ENCODE measurements around the gene SERTAD3. TPM values are rescaled to one million over a fixed set of nuclear protein-coding genes. Genes with fewer than 3 reads are reported as not detected.

SERTAD3 gene
- total and polyA plus RNA-seq, 2 experiments from 2014 or later, result 37.9 to 41.2 TPM

- Histone ChIP-seq H4K20me1 (ENCODE audit: insufficient read depth) (no peaks in the 10 kb centered on the region), H3K9me3 (ENCODE audit: low read depth) (no peaks in the 10 kb centered on the region), H3F3A (ENCODE audit: insufficient read depth) (no peaks in the 10 kb centered on the region), H3K36me3 (ENCODE audit: low read depth) (no peaks in the 10 kb centered on the region), H2AFZ (no peak overlapping the region), H3K9me2 (ENCODE audit: insufficient read depth) (no peaks in the 10 kb centered on the region), H3K4me1 (ENCODE audit: insufficient read depth) (no peaks in the 10 kb centered on the region), H3K4me3 (no peak overlapping the region), H3K27me3 (replicated peaks; ENCODE audit: insufficient read depth) (no peaks in the 10 kb centered on the region), H3K4me2 (ENCODE audit: unreplicated experiment) (no peak overlapping the region), H3K27ac (no peak overlapping the region), H3K79me2 (ENCODE audit: insufficient read depth) (no peaks in the 10 kb centered on the region), H3K9ac (no peak overlapping the region)
- in situ Hi-C loops (cut with MboI), result no loop called here
- TF ChIP-seq EZH2phosphoT487 (IDR thresholded peaks at IDR 0.05; ENCODE audit: insufficient read depth, low read depth) (no peak), EZH2 (IDR thresholded peaks at IDR 0.05; ENCODE audit: insufficient read depth, poor library complexity, severe bottlenecking) (no peak)
- no peak for DNase-seq
- WGBS, 2 experiments (ENCODE audit: low coverage in 1 of 2, low lambda C conversion rate in 2 of 2, missing lambda C conversion rate in 2 of 2), result 82 to 84% methylated on average over 18 to 41 of the region's 41 CpGs
Observed at GRCh38 chr19:40393894-40394815, 50.0 kb downstream of the SERTAD3 start.

GRCh38 chr19:40392894-40393517, 51.1 kb downstream of the SERTAD3 start:
- TF ChIP-seq EZH2phosphoT487 (IDR thresholded peaks at IDR 0.05; ENCODE audit: insufficient read depth, low read depth) (no peak), EZH2 (IDR thresholded peaks at IDR 0.05; ENCODE audit: insufficient read depth, poor library complexity, severe bottlenecking) (no peak)
- H3K4me3 ChIP-seq, result no peak overlapping the region
- H2AFZ ChIP-seq, result no peak overlapping the region

GRCh38 chr19:40392123-40392522, 52.0 kb downstream of the SERTAD3 start:
- Histone ChIP-seq H3K4me3 (no peak overlapping the region), H3K27ac (no peak overlapping the region), H3K9ac (no peak overlapping the region), H4K20me1 (ENCODE audit: insufficient read depth) (no peaks in the 10 kb centered on the region), H3K79me2 (ENCODE audit: insufficient read depth) (no peaks in the 10 kb centered on the region), H2AFZ (no peak overlapping the region), H3K9me2 (ENCODE audit: insufficient read depth) (no peaks in the 10 kb centered on the region), H3K36me3 (ENCODE audit: low read depth) (no peaks in the 10 kb centered on the region), H3K27me3 (replicated peaks; ENCODE audit: insufficient read depth) (no peaks in the 10 kb centered on the region), H3K4me2 (ENCODE audit: unreplicated experiment) (no peak overlapping the region), H3K9me3 (ENCODE audit: low read depth) (no peaks in the 10 kb centered on the region), H3K4me1 (ENCODE audit: insufficient read depth) (no peaks in the 10 kb centered on the region), H3F3A (ENCODE audit: insufficient read depth) (no peaks in the 10 kb centered on the region)
- 59 to 66% methylated on average over 6 to 8 of the region's 8 CpGs for WGBS, 2 experiments (ENCODE audit: low coverage in 1 of 2, low lambda C conversion rate in 2 of 2, missing lambda C conversion rate in 2 of 2)
- in situ Hi-C loops (cut with MboI), result no loop called here
- no peak for DNase-seq
- no peak for TF ChIP-seq EZH2phosphoT487 (IDR thresholded peaks at IDR 0.05; ENCODE audit: insufficient read depth, low read depth)
- TF ChIP-seq EZH2 (IDR thresholded peaks at IDR 0.05; ENCODE audit: insufficient read depth, poor library complexity, severe bottlenecking), result no peak

More at GRCh38 chr19:40392894-40393517, 51.1 kb downstream of the SERTAD3 start:
- Histone ChIP-seq H3K9me2 (ENCODE audit: insufficient read depth) (no peaks in the 10 kb centered on the region), H3K79me2 (ENCODE audit: insufficient read depth) (no peaks in the 10 kb centered on the region), H3K27ac (no peak overlapping the region), H3F3A (ENCODE audit: insufficient read depth) (no peaks in the 10 kb centered on the region), H4K20me1 (ENCODE audit: insufficient read depth) (no peaks in the 10 kb centered on the region), H3K4me1 (ENCODE audit: insufficient read depth) (no peaks in the 10 kb centered on the region), H3K36me3 (ENCODE audit: low read depth) (no peaks in the 10 kb centered on the region), H3K9me3 (ENCODE audit: low read depth) (no peaks in the 10 kb centered on the region), H3K9ac (no peak overlapping the region), H3K4me2 (ENCODE audit: unreplicated experiment) (no peak overlapping the region), H3K27me3 (replicated peaks; ENCODE audit: insufficient read depth) (no peaks in the 10 kb centered on the region)
- in situ Hi-C loops (cut with MboI), result no loop called here
- 59 to 62% methylated on average over 9 of the region's 9 CpGs for WGBS, 2 experiments (ENCODE audit: low coverage in 1 of 2, low lambda C conversion rate in 2 of 2, missing lambda C conversion rate in 2 of 2)
- no peak for DNase-seq

Small RNAs within 50 kb of the gene (small RNA-seq; reads per million reads assigned to genes)
- not detected for gene RF00017 (ENCODE audit: low read depth, low replicate concordance)

Other genes starting within 250 kb of the SERTAD3 start
- not detected in 2 replicates for gene TTC9B, start 226.0 kb downstream of the SERTAD3 start, total RNA-seq (2014; rRNA removed; shearing (Covaris generic))
- gene TTC9B, start 226.0 kb downstream of the SERTAD3 start, polyA plus RNA-seq (2016; fragmentation: Nextera tagmentation; extraction: Ambion mirVana), result 0.15 TPM in 1 of 2 replicates, not detected in the other
- not detected in 2 replicates for gene CCNP, start 217.6 kb downstream of the SERTAD3 start, total RNA-seq (2014; rRNA removed; shearing (Covaris generic))
- 0.19 and 0.23 TPM in 2 replicates for gene CCNP, start 217.6 kb downstream of the SERTAD3 start, polyA plus RNA-seq (2016; fragmentation: Nextera tagmentation; extraction: Ambion mirVana)
- gene AKT2, start 159.0 kb downstream of the SERTAD3 start, total RNA-seq (2014; rRNA removed; shearing (Covaris generic)), result 123 and 145 TPM in 2 replicates
- gene AKT2, start 159.0 kb downstream of the SERTAD3 start, polyA plus RNA-seq (2016; fragmentation: Nextera tagmentation; extraction: Ambion mirVana), result 41.5 and 42.5 TPM in 2 replicates
- gene C19orf47, start 95.9 kb downstream of the SERTAD3 start, total RNA-seq (2014; rRNA removed; shearing (Covaris generic)), result 6.2 and 13.2 TPM in 2 replicates
- gene C19orf47, start 95.9 kb downstream of the SERTAD3 start, polyA plus RNA-seq (2016; fragmentation: Nextera tagmentation; extraction: Ambion mirVana), result 10.9 and 11.2 TPM in 2 replicates
- 483 and 536 TPM in 2 replicates for gene PLD3, start 95.6 kb downstream of the SERTAD3 start, total RNA-seq (2014; rRNA removed; shearing (Covaris generic))
- gene PLD3, start 95.6 kb downstream of the SERTAD3 start, polyA plus RNA-seq (2016; fragmentation: Nextera tagmentation; extraction: Ambion mirVana), result 361 and 373 TPM in 2 replicates
- gene HIPK4, start 54.2 kb downstream of the SERTAD3 start, total RNA-seq (2014; rRNA removed; shearing (Covaris generic)), result 0.43 TPM in 1 of 2 replicates, not detected in the other
- gene HIPK4, start 54.2 kb downstream of the SERTAD3 start, polyA plus RNA-seq (2016; fragmentation: Nextera tagmentation; extraction: Ambion mirVana), result 0.08 and 0.19 TPM in 2 replicates
- 3.8 and 4.0 TPM in 2 replicates for gene PRX, start 31.0 kb downstream of the SERTAD3 start, total RNA-seq (2014; rRNA removed; shearing (Covaris generic))
- 0.52 and 0.54 TPM in 2 replicates for gene PRX, start 31.0 kb downstream of the SERTAD3 start, polyA plus RNA-seq (2016; fragmentation: Nextera tagmentation; extraction: Ambion mirVana)
- gene SERTAD1, start 18.3 kb downstream of the SERTAD3 start, total RNA-seq (2014; rRNA removed; shearing (Covaris generic)), result 31.7 and 40.2 TPM in 2 replicates
- 34.5 and 36.2 TPM in 2 replicates for gene SERTAD1, start 18.3 kb downstream of the SERTAD3 start, polyA plus RNA-seq (2016; fragmentation: Nextera tagmentation; extraction: Ambion mirVana)
- 50.7 and 71.1 TPM in 2 replicates for gene BLVRB, start 21.4 kb upstream of the SERTAD3 start, total RNA-seq (2014; rRNA removed; shearing (Covaris generic))
- 52.7 and 56.9 TPM in 2 replicates for gene BLVRB, start 21.4 kb upstream of the SERTAD3 start, polyA plus RNA-seq (2016; fragmentation: Nextera tagmentation; extraction: Ambion mirVana)
- 2.1 and 2.8 TPM in 2 replicates for gene SPTBN4, start 22.7 kb upstream of the SERTAD3 start, total RNA-seq (2014; rRNA removed; shearing (Covaris generic))
- gene SPTBN4, start 22.7 kb upstream of the SERTAD3 start, polyA plus RNA-seq (2016; fragmentation: Nextera tagmentation; extraction: Ambion mirVana), result 0.24 and 0.69 TPM in 2 replicates
- 27.8 and 36.3 TPM in 2 replicates for gene SHKBP1, start 132.5 kb upstream of the SERTAD3 start, total RNA-seq (2014; rRNA removed; shearing (Covaris generic))
- gene SHKBP1, start 132.5 kb upstream of the SERTAD3 start, polyA plus RNA-seq (2016; fragmentation: Nextera tagmentation; extraction: Ambion mirVana), result 62.2 and 66.4 TPM in 2 replicates
- 18.0 and 18.3 TPM in 2 replicates for gene LTBP4, start 157.0 kb upstream of the SERTAD3 start, total RNA-seq (2014; rRNA removed; shearing (Covaris generic))
- 45.5 and 47.2 TPM in 2 replicates for gene LTBP4, start 157.0 kb upstream of the SERTAD3 start, polyA plus RNA-seq (2016; fragmentation: Nextera tagmentation; extraction: Ambion mirVana)
- gene NUMBL, start 246.3 kb upstream of the SERTAD3 start, total RNA-seq (2014; rRNA removed; shearing (Covaris generic)), result 33.4 and 49.7 TPM in 2 replicates
- 30.8 and 35.1 TPM in 2 replicates for gene NUMBL, start 246.3 kb upstream of the SERTAD3 start, polyA plus RNA-seq (2016; fragmentation: Nextera tagmentation; extraction: Ambion mirVana)

All from GM23248 (cell line).